IMR-90 (cell line): ENCODE results near the gene MAPKAPK5. TPM values are rescaled to one million over a fixed set of nuclear protein-coding genes. Genes with fewer than 3 reads are reported as not detected.

Experiments used
- ATAC-seq: fragments of 200-7000 bp; cut with Tn5 transposase; 2 replicates; pipeline ENCODE4 v1.9.1; 2020; ENCODE audit warnings: low read depth, mild to moderate bottlenecking, moderate library complexity
- BruUV-seq: library from RNA; stranded (reverse); fragments of 400-500 nt; replicated peaks from 2 replicates; lab custom pipeline; 2021; lab: Mats Ljungman, UMichigan
- CTCF ChIA-PET: fragments of 300-600 bp; formaldehyde crosslinking; extraction: SDS; loops from one replicate; lab custom pipeline; 2021; ENCODE audit warnings: antibody characterized with exemption; lab: Yijun Ruan, JAX
- POLR2A ChIA-PET: fragments of 300-600 bp; sonication (Branson Sonifier 250); formaldehyde crosslinking; loops from one replicate; lab custom pipeline; 2022; ENCODE audit warnings: antibody characterized with exemption; ENCODE audit not compliant: unreplicated experiment; lab: Charles Lee
- DNase-seq: peaks from one replicate; pipeline ENCODE4 v3.0.0; 2013
- H2AFZ ChIP-seq: replicated peaks from 2 replicates; pipeline ENCODE3; 2013; ENCODE audit warnings: low read length, mild to moderate bottlenecking; ENCODE audit not compliant: poor library complexity
- H2AK5ac ChIP-seq: 2 replicates; pipeline ENCODE4 v1.6.1; 2013; ENCODE audit warnings: low read depth, low read length, inconsistent platforms
- H2AK9ac ChIP-seq: replicated peaks from 2 replicates; pipeline ENCODE3; 2013; ENCODE audit warnings: mild to moderate bottlenecking, low read depth, low read length, moderate library complexity; ENCODE audit not compliant: poor library complexity
- H2BK120ac ChIP-seq: 2 replicates; pipeline ENCODE4 v1.6.1; 2013; ENCODE audit warnings: low read depth, low read length, inconsistent platforms
- H2BK15ac ChIP-seq: 3 replicates; pipeline ENCODE4 v1.6.1; 2013; ENCODE audit warnings: low read depth, low read length, inconsistent platforms
- H2BK20ac ChIP-seq: 2 replicates; pipeline ENCODE4 v1.6.1; 2013; ENCODE audit warnings: low read depth, mild to moderate bottlenecking, inconsistent platforms, low read length, moderate library complexity
- H2BK5ac ChIP-seq: 2 replicates; pipeline ENCODE4 v1.6.1; 2013; ENCODE audit warnings: mild to moderate bottlenecking, low read depth, low read length, inconsistent platforms; ENCODE audit not compliant: poor library complexity, severe bottlenecking
- H3K14ac ChIP-seq: replicated peaks from 2 replicates; pipeline ENCODE4 v1.6.1; 2013; ENCODE audit warnings: low read depth, low read length, inconsistent platforms
- H3K18ac ChIP-seq: 2 replicates; pipeline ENCODE4 v1.6.1; 2013; ENCODE audit warnings: low read depth, low read length, control low read depth
- H3K23ac ChIP-seq: 2 replicates; pipeline ENCODE4 v1.6.1; 2013; ENCODE audit warnings: low read depth, low read length, inconsistent platforms
- H3K27ac ChIP-seq: 2 replicates; pipeline ENCODE4 v1.5.1; 2013; ENCODE audit warnings: mild to moderate bottlenecking, control low read depth, low read length; ENCODE audit not compliant: insufficient read depth
- H3K27me3 ChIP-seq: 2 replicates; pipeline ENCODE4 v1.6.1; 2013; ENCODE audit warnings: low read length; ENCODE audit not compliant: control insufficient read depth, insufficient read depth
- H3K36me3 ChIP-seq: 2 replicates; pipeline ENCODE4 v1.6.1; 2013; ENCODE audit warnings: low read length, mixed read lengths; ENCODE audit not compliant: control insufficient read depth, insufficient read depth
- H3K4ac ChIP-seq: 2 replicates; pipeline ENCODE4 v1.6.1; 2013; ENCODE audit warnings: low read depth, low read length, inconsistent platforms
- H3K4me1 ChIP-seq: 2 replicates; pipeline ENCODE4 v1.6.1; 2013; ENCODE audit warnings: low read length, mixed read lengths; ENCODE audit not compliant: control insufficient read depth, insufficient read depth
- H3K4me2 ChIP-seq: 2 replicates; pipeline ENCODE4 v1.6.1; 2013; ENCODE audit warnings: low read depth, mild to moderate bottlenecking, control low read depth, low read length, moderate library complexity
- H3K4me3 ChIP-seq: 2 replicates; pipeline ENCODE4 v1.5.1; 2013; ENCODE audit warnings: low read depth, mild to moderate bottlenecking, control low read depth, low read length, moderate library complexity; ENCODE audit not compliant: insufficient read depth
- H3K56ac ChIP-seq: 2 replicates; pipeline ENCODE4 v1.6.1; 2013; ENCODE audit warnings: low read length, inconsistent platforms; ENCODE audit not compliant: insufficient read depth; ENCODE audit errors: extremely low read depth
- H3K79me1 ChIP-seq, 2 experiments: 2 replicates each; pipeline ENCODE4 v1.6.1; 2013; ENCODE audit warnings: low read length in 2 of 2, inconsistent platforms in 1 of 2, low read depth in 1 of 2
- H3K9ac ChIP-seq: 2 replicates; pipeline ENCODE4 v1.6.1; 2013; ENCODE audit warnings: low read depth, low read length, control low read depth
- H3K9me1 ChIP-seq: 2 replicates; pipeline ENCODE4 v1.6.1; 2013; ENCODE audit warnings: low read length, inconsistent platforms; ENCODE audit not compliant: insufficient read depth
- H3K9me3 ChIP-seq: 2 replicates; pipeline ENCODE4 v1.6.1; 2013; ENCODE audit warnings: low read length; ENCODE audit not compliant: control insufficient read depth, insufficient read depth
- H4K20me1 ChIP-seq: 2 replicates; pipeline ENCODE4 v1.6.1; 2013; ENCODE audit warnings: low read length, inconsistent platforms; ENCODE audit not compliant: insufficient read depth
- H4K5ac ChIP-seq: 2 replicates; pipeline ENCODE4 v1.6.1; 2013; ENCODE audit warnings: mild to moderate bottlenecking, low read depth, low read length, control low read depth
- H4K8ac ChIP-seq, 2 experiments: 2 replicates each; pipeline ENCODE4 v1.6.1; 2013; ENCODE audit warnings: low read depth in 2 of 2, low read length in 2 of 2, control low read depth in 1 of 2, inconsistent platforms in 1 of 2
- H4K91ac ChIP-seq: 2 replicates; pipeline ENCODE4 v1.6.1; 2013; ENCODE audit warnings: low read depth, low read length, inconsistent platforms; ENCODE audit not compliant: insufficient read depth
- BHLHE40 ChIP-seq: fragments of 150-350 bp; IDR thresholded peaks from 2 replicates; pipeline ENCODE4 v1.6.1; 2016; ENCODE audit warnings: mild to moderate bottlenecking, low read depth, low read length
- MAFK ChIP-seq: IDR thresholded peaks from 2 replicates; pipeline ENCODE4 v1.6.1; 2012; ENCODE audit warnings: low read depth, low read length, improper control_type of control experiment
- WGBS, 2 experiments: methylation state at CpG; one replicate each; pipeline versions ENCODE4 v1.1.5 to v1.1.7; 2013; ENCODE audit warnings: missing lambda C conversion rate in 2 of 2; ENCODE audit not compliant: insufficient read length in 1 of 2; ENCODE audit errors: extremely low coverage in 2 of 2; 5-methylcytosine and 5-hydroxymethylcytosine counted together
- dilution Hi-C: fragments of 300-500 bp; cut with HindIII; formaldehyde crosslinking; loops from one replicate; pipeline ENCODE4 v1.14.3; 2018; ENCODE audit warnings: low sequenced_read_pairs; ENCODE audit not compliant: unreplicated experiment
- in situ Hi-C: fragments of 300-500 bp; cut with MboI; formaldehyde crosslinking; loops from 3 replicates; pipeline ENCODE4 v1.14.3; 2019; ENCODE audit warnings: low sequenced_read_pairs, inconsistent platforms, mixed read lengths
- intact Hi-C: fragments of 100-400 bp; cut with micrococcal nuclease; formaldehyde crosslinking; loops from 2 replicates; pipeline ENCODE4 v1.10.0; 2022
- polyA plus RNA-seq, 3 experiments: library from polyadenylated mRNA; depleted of rRNA; stranded (reverse); fragments of >200 nt; gene quantifications; 2 replicates each; pipeline ENCODE4 v1.2.3, GENCODE V29; 2012; ENCODE audit warnings: low replicate concordance in 1 of 3
- total RNA-seq: library from RNA; depleted of rRNA; stranded (reverse); fragments of >200 nt; gene quantifications from 2 replicates; pipeline ENCODE4 v1.2.3, GENCODE V29; 2012
- TF ChIP-seq, protein P1 (sequence below): fragments of 150-350 bp; IDR thresholded peaks from 2 replicates; pipeline ENCODE4 v1.6.1; 2016; ENCODE audit warnings: low read depth, mild to moderate bottlenecking, low read length, moderate library complexity, borderline replicate concordance

Gene MAPKAPK5
- total and polyA plus RNA-seq, 2 of the 4 experiments (the other 2 are of a cell fraction): 35.0 to 44.6 TPM

DNA sequence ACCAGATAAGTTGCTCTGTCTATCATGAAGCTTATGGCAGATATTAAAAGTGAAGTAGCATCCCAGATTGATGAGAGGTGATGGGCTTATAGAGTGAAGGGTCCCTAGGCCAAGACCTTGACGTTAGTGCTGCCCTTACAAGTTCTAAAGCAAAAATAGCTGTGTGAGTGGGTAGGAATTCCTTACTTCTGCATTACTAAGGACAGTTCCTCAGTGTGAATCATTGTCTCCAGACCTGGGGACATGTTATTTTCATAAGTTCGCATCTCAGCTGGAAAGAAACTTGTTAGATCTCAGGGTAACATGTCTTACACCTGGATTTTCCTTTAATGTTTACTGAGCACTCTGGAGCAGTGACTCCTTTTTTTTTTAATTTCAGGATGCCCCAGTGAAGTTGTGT, 28.7 kb downstream of the MAPKAPK5 start:
- Histone ChIP-seq H3K9me1 (peaks cover 3% of the 10 kb centered on the region; the same call in 1 of the 2 replicates), H2BK20ac (no peak overlapping the region), H3K18ac (no peak overlapping the region), H2BK15ac (no peak overlapping the region), H2AK9ac (no peak overlapping the region), H4K91ac (no peak overlapping the region), H3K36me3 (peaks cover 38% of the 10 kb centered on the region), H3K14ac (no peak overlapping the region), H2BK120ac (no peak overlapping the region), H3K27ac (no peak overlapping the region), H3K27me3 (no peaks in the 10 kb centered on the region), H2AFZ (no peak overlapping the region), H3K4ac (no peak overlapping the region), H4K20me1 (no peaks in the 10 kb centered on the region; the same call in 1 of the 2 replicates), H3K56ac (no peak overlapping the region), H2BK5ac (no peak overlapping the region), H3K9me3 (no peaks in the 10 kb centered on the region), H3K4me2 (no peak overlapping the region), H3K79me1 (peaks cover 12 to 13% of the 10 kb centered on the region in 2 experiments), H2AK5ac (no peak overlapping the region), H3K23ac (no peak overlapping the region), H4K8ac (no peak overlapping the region), H4K5ac (no peak overlapping the region), H3K9ac (no peak overlapping the region), H3K4me3 (no peak overlapping the region), H3K4me1 (no peaks in the 10 kb centered on the region)
- TF ChIP-seq BHLHE40: no peak
- TF ChIP-seq MAFK: no peak
- TF ChIP-seq, protein P1, sequence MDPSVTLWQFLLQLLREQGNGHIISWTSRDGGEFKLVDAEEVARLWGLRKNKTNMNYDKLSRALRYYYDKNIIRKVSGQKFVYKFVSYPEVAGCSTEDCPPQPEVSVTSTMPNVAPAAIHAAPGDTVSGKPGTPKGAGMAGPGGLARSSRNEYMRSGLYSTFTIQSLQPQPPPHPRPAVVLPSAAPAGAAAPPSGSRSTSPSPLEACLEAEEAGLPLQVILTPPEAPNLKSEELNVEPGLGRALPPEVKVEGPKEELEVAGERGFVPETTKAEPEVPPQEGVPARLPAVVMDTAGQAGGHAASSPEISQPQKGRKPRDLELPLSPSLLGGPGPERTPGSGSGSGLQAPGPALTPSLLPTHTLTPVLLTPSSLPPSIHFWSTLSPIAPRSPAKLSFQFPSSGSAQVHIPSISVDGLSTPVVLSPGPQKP: no peak
- dilution Hi-C loops (no loop called here), in situ Hi-C loops (no loop called here), intact Hi-C loops (no loop called here)
- ATAC-seq: no peak
- no peak for DNase-seq
- no TSS peak for BruUV-seq
- CTCF ChIA-PET: interaction anchor here (1.0 kb wide), 1 partner anchor 19 kb away, joined by 5 read pairs; no protein-coding TSS in a partner anchor
- POLR2A ChIA-PET: no interaction called here
- no CpG with 5 or more reads among the region's 2 CpGs for WGBS, 2 experiments
